ENCODE results near the gene TFDP2.
A peak's percentile ranks its signal among the peaks of the same experiment; 100 is the strongest.

The TFDP2 gene

DNA sequence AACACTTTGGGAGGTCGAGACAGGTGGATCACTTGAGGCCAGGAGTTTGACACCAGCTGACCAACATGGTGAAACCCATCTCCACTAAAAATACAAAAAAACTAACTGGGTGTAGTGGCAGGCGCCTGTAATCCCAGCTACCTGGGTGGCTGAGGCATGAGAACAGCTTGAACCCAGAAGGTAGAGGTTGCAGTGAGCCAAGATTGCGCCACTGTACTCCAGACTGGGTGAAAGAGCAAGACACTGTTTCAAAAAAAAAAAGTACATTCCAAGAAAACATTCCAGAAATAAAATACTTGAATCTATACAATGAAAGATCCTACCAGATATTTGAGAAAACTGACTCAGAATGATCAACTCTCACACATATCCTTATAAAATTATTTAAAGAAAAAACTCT is 30.4 kb downstream of the TFDP2 start:
- Histone ChIP-seq H3K9me2 (replicated peaks; ENCODE audit: low read depth, low read length) (no peaks in the 10 kb centered on the region), H3K4me3 (ENCODE audit: low read length, poor library complexity, severe bottlenecking) (no peak overlapping the region), H3K4me2 (ENCODE audit: low read depth, low read length, poor library complexity, severe bottlenecking) (no peak overlapping the region), H3F3A (ENCODE audit: low read depth) (peaks cover 4% of the 10 kb centered on the region; the same call in 1 of the 2 replicates), H3K9me3 (ENCODE audit: insufficient read depth, low read depth, low read length) (no peaks in the 10 kb centered on the region), H4K20me1 (ENCODE audit: insufficient read depth, low read length, poor library complexity, severe bottlenecking) (no peaks in the 10 kb centered on the region), H3K36me3 (ENCODE audit: insufficient read depth, low read length) (no peaks in the 10 kb centered on the region), H3K79me2 (ENCODE audit: insufficient read depth, low read length) (peaks cover 59% of the 10 kb centered on the region), H3K9ac (ENCODE audit: low read depth, low read length, poor library complexity, severe bottlenecking) (no peak overlapping the region), H2AFZ (ENCODE audit: low read length) (no peak overlapping the region), H3K4me1 (ENCODE audit: insufficient read depth, low read length, poor library complexity, severe bottlenecking) (peaks cover 28% of the 10 kb centered on the region), H3K27me3 (ENCODE audit: insufficient read depth, low read length, poor library complexity, severe bottlenecking) (no peaks in the 10 kb centered on the region)
- TF ChIP-seq, protein P1, sequence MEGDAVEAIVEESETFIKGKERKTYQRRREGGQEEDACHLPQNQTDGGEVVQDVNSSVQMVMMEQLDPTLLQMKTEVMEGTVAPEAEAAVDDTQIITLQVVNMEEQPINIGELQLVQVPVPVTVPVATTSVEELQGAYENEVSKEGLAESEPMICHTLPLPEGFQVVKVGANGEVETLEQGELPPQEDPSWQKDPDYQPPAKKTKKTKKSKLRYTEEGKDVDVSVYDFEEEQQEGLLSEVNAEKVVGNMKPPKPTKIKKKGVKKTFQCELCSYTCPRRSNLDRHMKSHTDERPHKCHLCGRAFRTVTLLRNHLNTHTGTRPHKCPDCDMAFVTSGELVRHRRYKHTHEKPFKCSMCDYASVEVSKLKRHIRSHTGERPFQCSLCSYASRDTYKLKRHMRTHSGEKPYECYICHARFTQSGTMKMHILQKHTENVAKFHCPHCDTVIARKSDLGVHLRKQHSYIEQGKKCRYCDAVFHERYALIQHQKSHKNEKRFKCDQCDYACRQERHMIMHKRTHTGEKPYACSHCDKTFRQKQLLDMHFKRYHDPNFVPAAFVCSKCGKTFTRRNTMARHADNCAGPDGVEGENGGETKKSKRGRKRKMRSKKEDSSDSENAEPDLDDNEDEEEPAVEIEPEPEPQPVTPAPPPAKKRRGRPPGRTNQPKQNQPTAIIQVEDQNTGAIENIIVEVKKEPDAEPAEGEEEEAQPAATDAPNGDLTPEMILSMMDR (conservative IDR thresholded peaks at IDR 0.05; ENCODE audit: low read length): no peak

DNA sequence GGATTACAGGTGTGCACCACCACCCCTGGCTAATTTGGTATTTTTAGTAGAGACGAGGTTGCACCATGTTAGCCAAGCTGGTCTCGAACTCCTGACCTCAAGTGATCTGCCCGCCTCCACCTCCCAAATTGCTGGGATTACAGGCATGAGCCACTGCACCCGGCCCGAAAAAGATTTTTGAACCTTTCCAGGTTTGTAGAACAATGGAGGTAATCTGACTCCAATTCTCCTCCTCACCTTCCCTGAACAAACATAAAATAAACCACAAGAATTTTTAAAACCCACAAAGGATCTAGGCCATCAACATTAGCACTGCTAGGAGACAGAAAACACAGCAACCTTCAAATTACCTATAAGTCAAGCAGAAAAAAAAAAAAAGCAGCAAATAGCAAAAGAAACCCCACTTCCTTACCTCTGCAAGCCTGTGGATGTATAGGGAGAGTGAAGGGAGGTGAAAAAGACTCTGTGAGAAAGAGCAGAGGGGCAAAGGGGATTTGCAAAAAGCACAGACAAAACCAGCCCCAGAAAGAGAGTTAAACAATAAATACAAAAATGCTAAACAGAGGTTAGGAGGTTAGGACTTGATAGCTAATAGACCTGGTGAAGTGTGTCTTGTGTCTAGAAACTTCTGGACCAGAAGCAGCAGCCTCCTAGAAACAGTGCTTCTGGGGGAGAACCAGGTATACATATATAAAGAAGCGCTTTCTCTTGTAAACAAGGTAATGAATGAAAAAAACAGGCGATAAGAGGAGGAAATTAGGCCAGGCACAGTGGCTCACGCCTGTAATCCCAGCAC is 32.1 kb downstream of the TFDP2 start:
- H3K4me1 ChIP-seq (ENCODE audit: insufficient read depth, low read length, poor library complexity, severe bottlenecking): peaks cover 28% of the 10 kb centered on the region

DNA sequence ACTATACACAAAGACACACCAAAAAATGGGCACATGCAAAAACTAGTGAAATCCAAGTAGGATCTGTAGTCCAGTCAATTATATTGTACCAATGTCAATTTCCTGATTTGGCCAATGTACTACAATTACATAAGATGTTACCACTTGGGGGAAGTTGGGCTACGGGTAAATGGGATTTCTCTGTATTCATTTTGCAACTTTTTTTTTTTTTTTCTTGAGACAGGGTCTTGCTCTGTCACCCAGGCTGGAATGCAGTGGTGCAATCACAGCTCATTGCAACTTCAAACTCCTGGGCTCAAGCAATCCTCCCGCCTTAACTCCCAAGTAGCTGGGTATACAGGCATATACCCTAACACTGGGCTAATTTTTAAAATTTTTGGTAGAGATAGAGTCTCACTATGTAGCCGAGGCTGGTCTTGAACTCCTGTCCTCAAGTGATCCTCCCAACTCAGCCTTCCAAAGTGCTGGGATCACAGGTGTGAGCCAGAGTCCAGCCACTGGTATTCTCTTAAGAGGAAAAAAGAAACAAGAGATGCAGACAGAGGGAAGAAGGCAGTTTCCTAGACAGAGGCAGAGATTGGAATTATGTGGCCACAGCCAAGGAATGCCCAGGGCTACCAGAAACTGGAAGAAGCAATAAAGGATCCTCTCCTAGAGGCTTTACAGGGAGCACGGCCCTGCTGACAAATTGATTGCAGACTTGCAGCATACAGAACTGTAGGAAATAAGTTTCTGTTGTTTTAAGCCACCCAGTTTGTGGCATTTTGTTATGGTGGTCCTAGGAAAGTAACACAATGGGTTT is 33.3 kb downstream of the TFDP2 start:
- Histone ChIP-seq H3K9me3 (ENCODE audit: insufficient read depth, low read depth, low read length) (no peaks in the 10 kb centered on the region), H3K4me2 (ENCODE audit: low read depth, low read length, poor library complexity, severe bottlenecking) (no peak overlapping the region), H3K4me1 (ENCODE audit: insufficient read depth, low read length, poor library complexity, severe bottlenecking) (peaks cover 22% of the 10 kb centered on the region), H3K79me2 (ENCODE audit: insufficient read depth, low read length) (peaks cover 44% of the 10 kb centered on the region), H3K9me2 (replicated peaks; ENCODE audit: low read depth, low read length) (no peaks in the 10 kb centered on the region), H2AFZ (ENCODE audit: low read length) (no peak overlapping the region), H3K9ac (ENCODE audit: low read depth, low read length, poor library complexity, severe bottlenecking) (no peak overlapping the region), H3F3A (ENCODE audit: low read depth) (peaks cover 4% of the 10 kb centered on the region; the same call in 1 of the 2 replicates), H3K27me3 (ENCODE audit: insufficient read depth, low read length, poor library complexity, severe bottlenecking) (no peaks in the 10 kb centered on the region), H3K4me3 (ENCODE audit: low read length, poor library complexity, severe bottlenecking) (no peak overlapping the region), H3K36me3 (ENCODE audit: insufficient read depth, low read length) (no peaks in the 10 kb centered on the region), H4K20me1 (ENCODE audit: insufficient read depth, low read length, poor library complexity, severe bottlenecking) (no peaks in the 10 kb centered on the region)
- no peak for TF ChIP-seq EZH2phosphoT487 (IDR thresholded peaks at IDR 0.05; ENCODE audit: borderline replicate concordance)
- TF ChIP-seq, protein P1 (conservative IDR thresholded peaks at IDR 0.05; ENCODE audit: low read length): no peak

More for the DNA sequence above, 32.1 kb downstream of the TFDP2 start:
- no peaks in the 10 kb centered on the region for H3K36me3 ChIP-seq (ENCODE audit: insufficient read depth, low read length)
- H3K4me3 ChIP-seq (ENCODE audit: low read length, poor library complexity, severe bottlenecking): no peak overlapping the region
- peak overlapping the region; percentile 48 for H3K9ac ChIP-seq (ENCODE audit: low read depth, low read length, poor library complexity, severe bottlenecking)
- no peak for TF ChIP-seq EZH2phosphoT487 (IDR thresholded peaks at IDR 0.05; ENCODE audit: borderline replicate concordance)
- TF ChIP-seq, protein P1 (conservative IDR thresholded peaks at IDR 0.05; ENCODE audit: low read length): no peak
- no peaks in the 10 kb centered on the region for H3K27me3 ChIP-seq (ENCODE audit: insufficient read depth, low read length, poor library complexity, severe bottlenecking)
- no peaks in the 10 kb centered on the region for H3K9me3 ChIP-seq (ENCODE audit: insufficient read depth, low read depth, low read length)
- no peak overlapping the region for H2AFZ ChIP-seq (ENCODE audit: low read length)
- H3F3A ChIP-seq (ENCODE audit: low read depth): peaks cover 4% of the 10 kb centered on the region; the same call in 1 of the 2 replicates
- peaks cover 54% of the 10 kb centered on the region for H3K79me2 ChIP-seq (ENCODE audit: insufficient read depth, low read length)
- no peaks in the 10 kb centered on the region for H3K9me2 ChIP-seq (replicated peaks; ENCODE audit: low read depth, low read length)
- peak overlapping the region; percentile 55 for H3K4me2 ChIP-seq (ENCODE audit: low read depth, low read length, poor library complexity, severe bottlenecking)
- H4K20me1 ChIP-seq (ENCODE audit: insufficient read depth, low read length, poor library complexity, severe bottlenecking): no peaks in the 10 kb centered on the region

All from Loucy (cell line).